Measurements from ENCODE around the gene ANLN. TPM values are rescaled to one million over a fixed set of nuclear protein-coding genes. Genes with fewer than 3 reads are reported as not detected.
"Not testable (repeated sequence)": the region's sequence is repeated elsewhere in the genome, so short reads cannot be mapped to it uniquely, and the experiment has no call there.

Gene ANLN
- total and polyA plus RNA-seq, 3 donors from 2014 or later, result 17.3 to 35.5 (median 17.6) TPM

GRCh38 chr7:36486336-36486735, 96.7 kb downstream of the ANLN start:
- peak overlapping the region in 1 of 2 donors; percentile 27 for H3K27ac ChIP-seq
- no peaks in the 10 kb centered on the region for H3K4me1 ChIP-seq
- WGBS, 2 donors, result 54 to 68% methylated on average over 4 of the region's 4 CpGs
- H3K4me3 ChIP-seq, result no peak overlapping the region
- TF ChIP-seq CTCF (IDR thresholded peaks at IDR 0.05), result no peak
- TF ChIP-seq POLR2A (IDR thresholded peaks at IDR 0.05), result no peak
- H3K9me3 ChIP-seq, result no peaks in the 10 kb centered on the region
- no peaks in the 10 kb centered on the region for H3K36me3 ChIP-seq (ENCODE audit: low read depth, missing control alignments)
- DNase-seq, result peak; percentile 52
- intact Hi-C loops (cut with DNase I; ENCODE audit: low total_unique reads), result no loop called here
- H3K27me3 ChIP-seq, result no peaks in the 10 kb centered on the region

GRCh38 chr7:36487756-36488336, 98.2 kb downstream of the ANLN start:
- Histone ChIP-seq H3K4me3 (no peak overlapping the region), H3K27me3 (no peaks in the 10 kb centered on the region), H3K4me1 (no peaks in the 10 kb centered on the region), H3K9me3 (no peaks in the 10 kb centered on the region), H3K36me3 (ENCODE audit: low read depth, missing control alignments) (no peaks in the 10 kb centered on the region), H3K27ac (no peak overlapping the region)
- peak; percentile 32 for DNase-seq
- intact Hi-C loops (cut with DNase I; ENCODE audit: low total_unique reads), result no loop called here
- peak; percentile 56 to 59 (median 58) for TF ChIP-seq CTCF (IDR thresholded peaks at IDR 0.05)
- no peak for TF ChIP-seq POLR2A (IDR thresholded peaks at IDR 0.05)
- 46 to 56% methylated on average over 4 of the region's 4 CpGs for WGBS, 2 donors

- DNase-seq; H3K27me3 ChIP-seq; intact Hi-C loops (cut with DNase I; ENCODE audit: low total_unique reads); H3K4me1 ChIP-seq; H3K27ac ChIP-seq; H3K4me3 ChIP-seq; H3K9me3 ChIP-seq; H3K36me3 ChIP-seq (ENCODE audit: low read depth, missing control alignments): not testable (repeated sequence)
- WGBS, 2 donors, result 91 to 95% methylated on average over 5 of the region's 5 CpGs
These were observed 99.0 kb downstream of the ANLN start for GRCh38 chr7:36488672-36489071.

- no peaks in the 10 kb centered on the region for H3K4me1 ChIP-seq
- TF ChIP-seq CTCF (IDR thresholded peaks at IDR 0.05) (no peak), POLR2A (IDR thresholded peaks at IDR 0.05) (no peak)
- H3K36me3 ChIP-seq (ENCODE audit: low read depth, missing control alignments), result no peaks in the 10 kb centered on the region
- no peaks in the 10 kb centered on the region for H3K27me3 ChIP-seq
- no peak for DNase-seq
- H3K9me3 ChIP-seq, result no peaks in the 10 kb centered on the region
- no peak overlapping the region for H3K27ac ChIP-seq
- intact Hi-C loops (cut with DNase I; ENCODE audit: low total_unique reads), result no loop called here
- WGBS, 2 donors, result 52 to 60% methylated on average over 3 of the region's 3 CpGs
- H3K4me3 ChIP-seq, result no peak overlapping the region
These were observed 100.8 kb downstream of the ANLN start for GRCh38 chr7:36490419-36490830.

- DNase-seq, result no peak
- 93 to 97% methylated on average over 3 of the region's 3 CpGs for WGBS, 2 donors
- TF ChIP-seq POLR2A (IDR thresholded peaks at IDR 0.05) (no peak), CTCF (IDR thresholded peaks at IDR 0.05) (no peak)
- intact Hi-C loops (cut with DNase I; ENCODE audit: low total_unique reads), result no loop called here
- no peaks in the 10 kb centered on the region for H3K36me3 ChIP-seq (ENCODE audit: low read depth, missing control alignments)
- H3K4me3 ChIP-seq, result no peak overlapping the region
- H3K27me3 ChIP-seq, result no peaks in the 10 kb centered on the region
- no peaks in the 10 kb centered on the region for H3K9me3 ChIP-seq
- H3K27ac ChIP-seq, result no peak overlapping the region
- H3K4me1 ChIP-seq, result no peaks in the 10 kb centered on the region
These were observed 101.7 kb downstream of the ANLN start for GRCh38 chr7:36491317-36491716.
